Hepatocyte (in vitro differentiated cells): ENCODE measurements around the gene PPID.

ENCODE experiments used
- EZH2 ChIP-seq: fragments of 200-600 bp; sonication (generic); IDR thresholded peaks from 2 replicates; pipeline ENCODE4 v1.6.1; 2016; ENCODE audit warnings: antibody characterized with exemption, mild to moderate bottlenecking, borderline replicate concordance
- EZH2phosphoT487 ChIP-seq: fragments of 200-600 bp; sonication (generic); IDR thresholded peaks from one replicate; pipeline ENCODE4 v1.6.1; 2018; ENCODE audit warnings: antibody characterized with exemption, mild to moderate bottlenecking, low read depth, moderate library complexity; ENCODE audit not compliant: unreplicated experiment, severe bottlenecking
- TF ChIP-seq, protein P1 (sequence below): fragments of 200-600 bp; sonication (generic); IDR thresholded peaks from 2 replicates; pipeline ENCODE4 v1.5.1; 2016; ENCODE audit warnings: antibody characterized with exemption, mild to moderate bottlenecking; ENCODE audit not compliant: poor library complexity

DNA sequence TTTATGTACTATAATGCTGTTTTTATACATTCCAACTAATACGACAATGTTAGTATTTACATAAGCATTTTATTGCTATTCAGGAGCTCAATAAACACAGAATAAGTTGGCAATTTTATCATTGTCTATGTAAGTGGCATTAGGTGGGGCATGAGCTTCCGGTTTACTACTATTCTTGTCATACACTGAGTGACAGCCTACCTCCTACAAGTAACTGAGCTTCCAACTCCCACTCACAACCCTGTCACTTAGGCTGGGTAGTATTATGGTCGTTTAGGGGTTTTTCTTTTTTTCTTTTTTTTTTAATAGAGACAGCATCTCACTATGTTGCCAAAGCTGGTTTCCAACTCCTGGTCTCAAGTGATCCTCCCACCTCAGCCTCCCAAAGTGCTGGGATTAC lies 7.4 kb downstream of the PPID start:
- TF ChIP-seq, protein P1, sequence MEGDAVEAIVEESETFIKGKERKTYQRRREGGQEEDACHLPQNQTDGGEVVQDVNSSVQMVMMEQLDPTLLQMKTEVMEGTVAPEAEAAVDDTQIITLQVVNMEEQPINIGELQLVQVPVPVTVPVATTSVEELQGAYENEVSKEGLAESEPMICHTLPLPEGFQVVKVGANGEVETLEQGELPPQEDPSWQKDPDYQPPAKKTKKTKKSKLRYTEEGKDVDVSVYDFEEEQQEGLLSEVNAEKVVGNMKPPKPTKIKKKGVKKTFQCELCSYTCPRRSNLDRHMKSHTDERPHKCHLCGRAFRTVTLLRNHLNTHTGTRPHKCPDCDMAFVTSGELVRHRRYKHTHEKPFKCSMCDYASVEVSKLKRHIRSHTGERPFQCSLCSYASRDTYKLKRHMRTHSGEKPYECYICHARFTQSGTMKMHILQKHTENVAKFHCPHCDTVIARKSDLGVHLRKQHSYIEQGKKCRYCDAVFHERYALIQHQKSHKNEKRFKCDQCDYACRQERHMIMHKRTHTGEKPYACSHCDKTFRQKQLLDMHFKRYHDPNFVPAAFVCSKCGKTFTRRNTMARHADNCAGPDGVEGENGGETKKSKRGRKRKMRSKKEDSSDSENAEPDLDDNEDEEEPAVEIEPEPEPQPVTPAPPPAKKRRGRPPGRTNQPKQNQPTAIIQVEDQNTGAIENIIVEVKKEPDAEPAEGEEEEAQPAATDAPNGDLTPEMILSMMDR: no peak
- no peak for TF ChIP-seq EZH2
- no peak for TF ChIP-seq EZH2phosphoT487
